Measurements from ENCODE around the gene THEMIS2. TPM values are rescaled to one million over a fixed set of nuclear protein-coding genes. Genes with fewer than 3 reads are reported as not detected.

The THEMIS2 gene
- total and polyA plus RNA-seq, 4 donors: 5.3 to 36.1 (median 26.2) TPM

- no peak for DNase-seq
- WGBS, 2 donors: 59 to 63% methylated on average over 8 of the region's 8 CpGs
Measured at GRCh38 chr1:27878787-27879335, 6.5 kb downstream of the THEMIS2 start.

GRCh38 chr1:27879374-27880082 lies 7.2 kb downstream of the THEMIS2 start:
- no peak overlapping the region for H3K4me3 ChIP-seq (ENCODE audit: low read length in 2 of 2)
- H3K36me3 ChIP-seq (ENCODE audit: control insufficient read depth in 1 of 2, insufficient read depth in 2 of 2, low read length in 1 of 2): no peaks in the 10 kb centered on the region
- H3K27ac ChIP-seq (ENCODE audit: low read depth in 1 of 2, low read length in 2 of 2): no peak overlapping the region
- ATAC-seq (ENCODE audit: low FRiP score): no peak
- no peaks in the 10 kb centered on the region for H3K27me3 ChIP-seq (ENCODE audit: control insufficient read depth in 1 of 2, insufficient read depth in 2 of 2, low read length in 1 of 2)
- H3K4me1 ChIP-seq (ENCODE audit: control insufficient read depth in 1 of 2, insufficient read depth in 2 of 2, low read length in 2 of 2): no peaks in the 10 kb centered on the region
- no peaks in the 10 kb centered on the region for H3K9me3 ChIP-seq (ENCODE audit: control insufficient read depth, low read length)
- intact Hi-C loops (cut with DNase I): no loop called here
- no peak for DNase-seq
- 75 to 81% methylated on average over 10 of the region's 10 CpGs for WGBS, 2 donors

More at GRCh38 chr1:27878787-27879335, 6.5 kb downstream of the THEMIS2 start:
- no peak overlapping the region for H3K4me3 ChIP-seq (ENCODE audit: low read length in 2 of 2)
- intact Hi-C loops (cut with DNase I): no loop called here
- no peak for ATAC-seq (ENCODE audit: low FRiP score)
- H3K36me3 ChIP-seq (ENCODE audit: control insufficient read depth in 1 of 2, insufficient read depth in 2 of 2, low read length in 1 of 2): no peaks in the 10 kb centered on the region
- no peaks in the 10 kb centered on the region for H3K4me1 ChIP-seq (ENCODE audit: control insufficient read depth in 1 of 2, insufficient read depth in 2 of 2, low read length in 2 of 2)
- no peaks in the 10 kb centered on the region for H3K27me3 ChIP-seq (ENCODE audit: control insufficient read depth in 1 of 2, insufficient read depth in 2 of 2, low read length in 1 of 2)
- no peak overlapping the region for H3K27ac ChIP-seq (ENCODE audit: low read depth in 1 of 2, low read length in 2 of 2)
- no peaks in the 10 kb centered on the region for H3K9me3 ChIP-seq (ENCODE audit: control insufficient read depth, low read length)

DNA sequence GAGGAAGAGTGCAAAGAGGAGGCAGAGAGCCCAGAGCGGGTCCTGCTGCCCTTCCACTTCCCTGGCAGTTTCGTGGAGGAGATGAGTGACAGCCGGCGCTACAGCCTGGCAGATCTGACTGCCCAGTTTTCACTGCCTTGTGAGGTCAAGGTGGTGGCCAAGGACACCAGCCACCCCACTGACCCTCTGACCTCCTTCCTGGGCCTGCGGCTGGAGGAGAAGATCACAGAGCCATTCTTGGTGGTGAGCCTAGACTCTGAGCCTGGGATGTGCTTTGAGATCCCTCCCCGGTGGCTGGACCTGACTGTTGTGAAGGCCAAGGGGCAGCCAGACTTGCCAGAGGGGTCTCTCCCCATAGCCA lies 10.2 kb downstream of the THEMIS2 start:
- no peaks in the 10 kb centered on the region for H3K27me3 ChIP-seq (ENCODE audit: control insufficient read depth in 1 of 2, insufficient read depth in 2 of 2, low read length in 1 of 2)
- no peaks in the 10 kb centered on the region for H3K4me1 ChIP-seq (ENCODE audit: control insufficient read depth in 1 of 2, insufficient read depth in 2 of 2, low read length in 2 of 2)
- H3K9me3 ChIP-seq (ENCODE audit: control insufficient read depth, low read length): no peaks in the 10 kb centered on the region
- no peak overlapping the region for H3K27ac ChIP-seq (ENCODE audit: low read depth in 1 of 2, low read length in 2 of 2)
- DNase-seq: no peak
- no peaks in the 10 kb centered on the region for H3K36me3 ChIP-seq (ENCODE audit: control insufficient read depth in 1 of 2, insufficient read depth in 2 of 2, low read length in 1 of 2)
- no peak overlapping the region for H3K4me3 ChIP-seq (ENCODE audit: low read length in 2 of 2)
- 93% methylated on average over 6 of the region's 6 CpGs for WGBS, 2 donors
- intact Hi-C loops (cut with DNase I): no loop called here
- ATAC-seq (ENCODE audit: low FRiP score): no peak

DNA sequence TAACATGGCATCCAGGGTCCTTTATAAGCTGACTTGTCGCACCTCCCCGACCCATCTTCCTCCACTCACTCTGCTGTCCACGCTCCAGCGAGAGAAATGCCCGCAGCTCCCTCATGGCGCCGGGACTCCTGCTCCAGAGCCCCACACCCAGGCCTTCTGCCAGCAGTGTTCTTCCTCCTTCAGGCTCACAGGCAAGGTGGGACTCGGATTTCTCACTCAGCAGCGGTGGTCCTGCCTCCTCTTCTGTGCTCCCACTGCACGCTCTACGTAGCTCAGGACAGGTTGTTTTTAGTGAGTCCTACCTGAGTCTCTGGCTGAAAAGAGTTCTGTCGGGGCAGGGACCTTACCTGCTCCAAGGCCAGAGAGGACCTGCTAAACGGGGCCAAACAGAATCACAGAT lies 11.2 kb downstream of the THEMIS2 start:
- Histone ChIP-seq H3K27me3 (ENCODE audit: control insufficient read depth in 1 of 2, insufficient read depth in 2 of 2, low read length in 1 of 2) (no peaks in the 10 kb centered on the region), H3K36me3 (ENCODE audit: control insufficient read depth in 1 of 2, insufficient read depth in 2 of 2, low read length in 1 of 2) (no peaks in the 10 kb centered on the region), H3K4me3 (ENCODE audit: low read length in 2 of 2) (no peak overlapping the region), H3K4me1 (ENCODE audit: control insufficient read depth in 1 of 2, insufficient read depth in 2 of 2, low read length in 2 of 2) (no peaks in the 10 kb centered on the region), H3K27ac (ENCODE audit: low read depth in 1 of 2, low read length in 2 of 2) (no peak overlapping the region), H3K9me3 (ENCODE audit: control insufficient read depth, low read length) (no peaks in the 10 kb centered on the region)
- no peak for DNase-seq
- 85 to 90% methylated on average over 13 of the region's 13 CpGs for WGBS, 2 donors
- intact Hi-C loops (cut with DNase I): no loop called here
- no peak for ATAC-seq (ENCODE audit: low FRiP score)

DNA sequence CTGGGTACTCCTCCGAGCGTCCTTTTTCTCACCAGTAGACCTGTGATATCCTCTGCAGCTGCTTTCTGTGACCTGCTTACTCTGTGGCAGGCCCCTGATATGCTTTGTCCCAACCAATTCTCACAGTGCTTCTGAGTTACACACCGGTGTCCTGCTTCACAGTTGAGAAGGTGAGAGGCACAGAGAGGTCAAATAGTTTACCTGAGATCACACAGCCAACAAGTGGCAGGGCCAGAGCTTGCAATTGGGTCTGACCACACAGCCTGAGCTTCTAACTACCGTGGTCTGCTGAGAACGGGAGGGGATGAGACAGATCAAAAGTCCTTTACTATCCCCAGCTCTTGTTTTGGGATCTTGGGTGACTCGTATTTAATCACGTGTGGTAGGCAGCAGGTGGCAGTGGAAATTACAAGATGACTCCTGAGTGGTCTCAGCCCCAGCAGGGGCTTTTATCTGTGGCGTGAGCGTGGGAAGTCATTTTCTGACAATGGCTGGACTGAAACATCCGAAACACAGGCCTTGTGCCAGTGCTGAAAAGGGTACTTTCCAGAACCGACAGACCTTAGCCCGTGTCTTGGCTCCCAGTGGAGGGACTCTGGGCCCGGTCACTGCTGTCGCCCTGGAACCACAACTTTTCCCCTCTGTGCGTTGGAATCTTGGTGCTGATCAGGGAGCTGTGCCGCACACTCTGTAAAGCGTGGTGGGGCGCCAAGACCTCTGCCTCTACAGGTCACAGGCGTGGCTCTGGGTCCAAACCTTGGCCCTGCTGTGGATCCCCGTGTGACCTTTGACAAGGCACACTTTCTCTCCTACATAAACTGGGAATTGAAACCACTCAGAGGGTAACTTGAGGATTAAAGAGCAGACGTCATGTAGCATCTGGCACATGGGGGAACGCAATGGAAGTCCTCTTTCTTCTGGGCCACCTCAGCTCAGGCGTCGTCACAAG lies 11.9 kb downstream of the THEMIS2 start:
- no peak overlapping the region for H3K4me3 ChIP-seq (ENCODE audit: low read length in 2 of 2)
- peak; percentile 16 for ATAC-seq (ENCODE audit: low FRiP score)
- no peaks in the 10 kb centered on the region for H3K36me3 ChIP-seq (ENCODE audit: control insufficient read depth in 1 of 2, insufficient read depth in 2 of 2, low read length in 1 of 2)
- 85 to 86% methylated on average over 24 of the region's 24 CpGs for WGBS, 2 donors
- no peaks in the 10 kb centered on the region for H3K4me1 ChIP-seq (ENCODE audit: control insufficient read depth in 1 of 2, insufficient read depth in 2 of 2, low read length in 2 of 2)
- DNase-seq: peak in 1 of 2 donors; percentile 55
- H3K27ac ChIP-seq (ENCODE audit: low read depth in 1 of 2, low read length in 2 of 2): no peak overlapping the region
- intact Hi-C loops (cut with DNase I): no loop called here
- no peaks in the 10 kb centered on the region for H3K27me3 ChIP-seq (ENCODE audit: control insufficient read depth in 1 of 2, insufficient read depth in 2 of 2, low read length in 1 of 2)
- H3K9me3 ChIP-seq (ENCODE audit: control insufficient read depth, low read length): no peaks in the 10 kb centered on the region

GRCh38 chr1:27885114-27885528 lies 12.8 kb downstream of the THEMIS2 start:
- 84 to 87% methylated on average over 8 of the region's 8 CpGs for WGBS, 2 donors
- Histone ChIP-seq H3K27ac (ENCODE audit: low read depth in 1 of 2, low read length in 2 of 2) (no peak overlapping the region), H3K27me3 (ENCODE audit: control insufficient read depth in 1 of 2, insufficient read depth in 2 of 2, low read length in 1 of 2) (no peaks in the 10 kb centered on the region), H3K4me1 (ENCODE audit: control insufficient read depth in 1 of 2, insufficient read depth in 2 of 2, low read length in 2 of 2) (no peaks in the 10 kb centered on the region), H3K4me3 (ENCODE audit: low read length in 2 of 2) (no peak overlapping the region), H3K9me3 (ENCODE audit: control insufficient read depth, low read length) (no peaks in the 10 kb centered on the region), H3K36me3 (ENCODE audit: control insufficient read depth in 1 of 2, insufficient read depth in 2 of 2, low read length in 1 of 2) (no peaks in the 10 kb centered on the region)
- intact Hi-C loops (cut with DNase I): no loop called here
- DNase-seq (peak in 1 of 2 donors; percentile 61), ATAC-seq (ENCODE audit: low FRiP score) (peak; percentile 36)

DNA sequence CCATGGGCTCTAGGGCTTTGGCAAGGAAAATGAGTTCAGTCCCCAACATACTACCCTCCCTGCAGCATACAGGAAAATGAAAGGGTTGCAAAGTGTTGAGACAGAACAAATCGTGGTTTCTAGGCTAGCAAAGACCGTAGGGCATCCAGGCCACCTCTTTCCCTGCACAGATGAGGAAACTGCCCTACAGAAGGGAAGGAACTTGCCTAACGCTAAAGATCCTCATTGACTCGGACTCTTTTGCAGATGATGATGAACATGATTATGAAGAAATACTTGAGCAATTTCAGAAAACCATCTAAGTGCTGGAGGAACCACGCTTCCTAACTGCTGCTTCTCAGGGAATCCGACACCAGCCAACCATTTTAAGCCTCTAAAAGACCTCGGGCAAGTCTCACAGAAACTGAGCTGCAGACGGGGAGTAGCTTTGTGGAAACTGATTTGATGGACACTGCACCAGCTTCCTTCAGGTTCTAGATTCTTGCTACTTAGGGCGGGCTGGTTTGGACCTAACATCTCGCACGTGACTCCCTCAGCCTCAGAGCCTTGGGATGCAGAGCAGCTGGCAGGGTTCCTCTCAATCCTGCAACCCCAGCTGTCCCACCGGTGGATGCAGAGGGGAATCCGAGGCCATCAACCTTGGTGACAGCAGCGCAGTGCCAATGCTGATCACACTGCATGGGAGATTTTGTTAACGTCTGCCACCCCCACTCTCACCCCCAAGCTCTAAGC lies 13.4 kb downstream of the THEMIS2 start:
- H3K36me3 ChIP-seq (ENCODE audit: control insufficient read depth in 1 of 2, insufficient read depth in 2 of 2, low read length in 1 of 2): no peaks in the 10 kb centered on the region
- no peak overlapping the region for H3K4me3 ChIP-seq (ENCODE audit: low read length in 2 of 2)
- DNase-seq: no peak
- intact Hi-C loops (cut with DNase I): no loop called here
- WGBS, 2 donors: 89 to 90% methylated on average over 15 of the region's 15 CpGs
- no peak overlapping the region for H3K27ac ChIP-seq (ENCODE audit: low read depth in 1 of 2, low read length in 2 of 2)
- no peaks in the 10 kb centered on the region for H3K4me1 ChIP-seq (ENCODE audit: control insufficient read depth in 1 of 2, insufficient read depth in 2 of 2, low read length in 2 of 2)
- no peak for ATAC-seq (ENCODE audit: low FRiP score)
- no peaks in the 10 kb centered on the region for H3K27me3 ChIP-seq (ENCODE audit: control insufficient read depth in 1 of 2, insufficient read depth in 2 of 2, low read length in 1 of 2)
- no peaks in the 10 kb centered on the region for H3K9me3 ChIP-seq (ENCODE audit: control insufficient read depth, low read length)

- Histone ChIP-seq H3K4me3 (ENCODE audit: low read length in 2 of 2) (no peak overlapping the region), H3K27ac (ENCODE audit: low read depth in 1 of 2, low read length in 2 of 2) (no peak overlapping the region), H3K36me3 (ENCODE audit: control insufficient read depth in 1 of 2, insufficient read depth in 2 of 2, low read length in 1 of 2) (no peaks in the 10 kb centered on the region), H3K27me3 (ENCODE audit: control insufficient read depth in 1 of 2, insufficient read depth in 2 of 2, low read length in 1 of 2) (no peaks in the 10 kb centered on the region), H3K9me3 (ENCODE audit: control insufficient read depth, low read length) (no peaks in the 10 kb centered on the region), H3K4me1 (ENCODE audit: control insufficient read depth in 1 of 2, insufficient read depth in 2 of 2, low read length in 2 of 2) (no peaks in the 10 kb centered on the region)
- no peak for DNase-seq
- 91 to 95% methylated on average over 2 of the region's 2 CpGs for WGBS, 2 donors
- ATAC-seq (ENCODE audit: low FRiP score): no peak
- intact Hi-C loops (cut with DNase I): no loop called here
Measured at GRCh38 chr1:27886353-27886679, 14.0 kb downstream of the THEMIS2 start.
